ENCODE measurements around the gene SDHB.

The SDHB gene

GRCh38 chr1:16986560-16986959 is 67.3 kb downstream of the SDHB start:
- DNase-seq (ENCODE audit: low spot score) = no peak

DNA sequence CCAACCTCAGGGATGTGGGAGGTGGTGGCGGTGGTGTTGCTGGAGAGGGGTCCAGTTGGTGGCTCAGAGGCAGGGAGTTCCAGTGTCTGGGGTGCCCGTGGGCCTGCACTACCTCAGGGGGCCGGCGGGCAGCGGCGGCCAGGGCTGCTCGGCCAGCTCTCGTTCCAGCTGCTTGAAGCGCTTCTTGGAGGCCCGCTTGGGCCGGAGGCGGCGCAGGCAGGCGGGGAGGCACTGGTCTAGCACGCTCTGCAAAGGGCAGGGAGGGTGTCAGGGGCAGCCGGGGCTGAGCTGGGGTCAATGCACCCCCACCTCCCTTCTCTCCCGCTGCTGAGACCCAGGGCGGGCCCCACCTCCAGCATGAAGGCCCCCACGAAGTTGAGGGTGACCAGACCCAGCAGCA is 67.7 kb downstream of the SDHB start:
- DNase-seq (ENCODE audit: low spot score) = no peak

DNA sequence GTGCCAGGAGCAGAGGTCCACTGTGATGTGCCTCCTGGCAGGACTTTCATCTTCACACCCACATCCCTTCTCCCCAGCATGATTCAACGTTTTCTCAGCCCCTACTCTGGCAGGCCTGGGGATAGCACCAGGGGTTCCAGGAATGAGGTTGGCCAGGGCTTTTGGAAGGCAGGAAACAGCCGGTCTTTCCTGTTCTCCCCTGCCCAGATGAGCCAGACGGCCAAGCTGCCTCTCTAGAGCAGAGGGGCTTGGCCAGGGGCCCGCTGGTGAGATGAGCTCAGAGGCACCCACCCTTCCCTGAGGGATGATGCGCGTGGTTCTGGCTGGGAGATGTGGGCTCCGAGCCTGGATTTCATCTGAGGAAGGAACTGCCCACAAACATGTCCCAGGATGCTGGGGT is 69.1 kb downstream of the SDHB start:
- DNase-seq (ENCODE audit: low spot score) = no peak

DNA sequence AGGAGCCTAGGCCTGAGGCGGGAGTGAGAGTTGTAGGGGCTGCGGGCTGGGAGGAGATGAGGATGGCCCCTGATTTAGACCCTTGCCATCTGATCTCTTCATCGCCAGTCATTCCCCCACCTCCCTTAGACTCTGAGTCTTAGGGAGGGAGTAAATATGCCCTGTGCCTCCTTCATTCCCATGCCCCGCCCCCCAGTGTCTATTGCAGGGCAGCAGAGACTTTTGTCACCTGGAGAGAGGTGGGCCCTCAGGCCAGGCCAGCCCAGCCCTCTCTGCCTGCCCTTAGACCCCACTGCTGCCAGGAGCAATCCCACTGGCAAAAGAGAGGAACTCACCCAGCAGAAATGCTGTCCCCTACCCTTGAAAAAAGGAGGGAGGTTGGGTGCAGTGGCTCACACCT is 70.2 kb downstream of the SDHB start:
- DNase-seq (ENCODE audit: low spot score) = no peak

GRCh38 chr1:16982902-16983301 is 70.9 kb downstream of the SDHB start:
- no peak for DNase-seq (ENCODE audit: low spot score)

- DNase-seq (ENCODE audit: low spot score) = no peak
Measured at GRCh38 chr1:16981269-16981849, 72.5 kb downstream of the SDHB start.

DNA sequence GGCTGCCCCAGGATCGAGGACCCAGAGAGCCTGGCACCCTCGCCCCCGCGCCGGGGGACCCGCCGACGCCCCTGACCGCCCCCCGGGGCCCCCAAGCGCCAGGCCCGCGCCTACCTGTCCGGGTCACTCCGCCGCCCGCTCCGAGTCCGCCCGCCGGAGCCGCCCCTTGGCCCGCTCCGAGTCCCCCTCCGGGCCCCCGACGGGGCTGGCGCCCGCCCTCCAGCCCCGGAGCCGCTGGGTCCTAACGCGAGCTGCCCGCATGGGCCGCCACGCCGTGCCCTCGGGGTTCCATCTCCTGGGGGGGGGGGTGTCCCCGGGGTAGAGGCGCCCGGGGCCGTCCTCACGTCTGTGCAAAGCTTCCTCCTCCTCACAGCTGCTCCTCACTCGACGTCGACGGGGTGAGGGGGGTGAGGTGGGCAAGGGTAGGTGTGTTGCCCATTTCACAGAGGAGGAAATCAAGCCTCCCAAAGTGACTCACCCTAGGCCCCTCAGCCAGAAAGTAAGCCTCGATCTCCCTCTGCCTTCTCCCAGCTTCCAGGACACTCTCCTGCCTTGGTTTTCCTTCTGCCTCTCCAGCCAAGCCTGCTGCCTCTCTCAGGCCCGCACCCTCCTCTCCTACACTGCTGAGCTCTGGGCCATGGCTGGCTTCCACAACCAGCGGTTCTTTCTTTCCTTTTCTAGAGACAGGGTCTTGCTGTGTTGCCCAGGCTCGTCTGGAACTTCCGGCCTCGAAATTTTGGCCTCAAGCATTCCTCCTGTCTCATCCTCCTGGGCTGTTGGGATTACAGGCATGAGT is 73.2 kb downstream of the SDHB start, which contains the start of gene MFAP2:
Gene MFAP2, minus strand, starts transcription at position 148 of the 796 bp plus-strand sequence. CDS start 2,347 bp downstream, outside the sequence.
- peak; percentile 84 for DNase-seq (ENCODE audit: low spot score)

- DNase-seq (ENCODE audit: low spot score) = peak; percentile 62
Measured at GRCh38 chr1:16979475-16980327, 74.1 kb downstream of the SDHB start.

GRCh38 chr1:16978567-16979474 is 75.0 kb downstream of the SDHB start:
- no peak for DNase-seq (ENCODE audit: low spot score)

- no peak for DNase-seq (ENCODE audit: low spot score)
Measured at GRCh38 chr1:16978139-16978538, 75.7 kb downstream of the SDHB start.

GRCh38 chr1:16977377-16977776 is 76.5 kb downstream of the SDHB start:
- no peak for DNase-seq (ENCODE audit: low spot score)

DNA sequence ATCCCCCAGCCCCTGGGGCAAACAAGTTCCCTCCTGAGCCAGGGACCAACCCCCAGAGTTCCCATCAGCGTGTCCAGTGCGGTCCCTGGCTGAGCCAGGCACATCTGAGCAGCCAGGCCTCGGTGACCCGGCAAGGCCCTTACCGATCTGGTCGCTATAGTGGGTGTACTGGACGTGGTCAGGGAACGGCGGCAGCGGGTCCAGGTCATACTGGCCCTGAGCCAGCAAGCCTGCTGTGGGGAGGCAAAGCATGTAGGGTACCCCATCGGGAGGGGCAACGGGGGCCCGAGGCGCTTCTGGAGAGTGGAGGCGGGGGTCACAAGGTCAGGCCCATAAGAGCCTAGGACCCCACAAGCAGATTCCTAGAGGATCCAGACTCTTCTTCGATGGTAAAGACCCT is 76.9 kb downstream of the SDHB start:
- no peak for DNase-seq (ENCODE audit: low spot score)

DNA sequence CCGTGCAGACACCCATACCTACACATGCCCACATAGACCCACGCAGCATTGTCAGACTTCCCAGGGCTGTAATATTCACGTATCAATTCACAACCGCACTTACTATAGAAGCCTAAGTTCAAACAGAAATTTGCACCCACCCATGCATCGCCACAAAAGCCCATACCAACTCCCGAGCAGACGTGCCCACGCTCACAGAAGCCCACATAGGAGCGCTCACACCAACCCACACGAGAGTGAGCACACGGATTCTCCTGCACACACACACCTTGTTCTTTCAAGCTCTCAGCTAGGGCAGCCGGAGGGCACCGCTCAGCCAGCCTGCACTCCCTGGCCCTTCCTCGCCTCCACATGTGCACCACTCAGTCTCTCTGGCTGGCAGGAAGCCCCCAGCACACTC is 78.0 kb downstream of the SDHB start:
- DNase-seq (ENCODE audit: low spot score) = no peak

GRCh38 chr1:16975211-16975610 is 78.6 kb downstream of the SDHB start:
- no peak for DNase-seq (ENCODE audit: low spot score)

DNA sequence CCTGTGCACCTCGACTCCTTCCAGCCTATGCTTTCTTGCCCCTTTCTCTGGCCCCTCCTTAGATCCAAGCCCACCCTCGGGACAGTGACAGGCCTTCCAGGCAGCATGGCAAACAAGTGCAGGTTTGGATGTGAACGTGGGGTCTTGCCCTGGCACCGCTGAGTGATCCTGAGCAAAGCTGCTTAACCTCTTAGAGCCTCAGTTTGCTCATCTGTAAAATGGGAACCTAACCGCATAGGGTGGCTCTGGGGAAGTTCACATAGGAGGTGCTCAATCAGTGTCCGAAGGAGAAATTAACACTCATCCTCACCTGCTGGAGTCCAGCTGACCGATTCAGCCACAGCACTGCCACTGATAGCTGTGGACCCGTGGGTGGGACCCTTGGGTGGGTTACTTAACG is 80.6 kb downstream of the SDHB start:
- DNase-seq (ENCODE audit: low spot score) = no peak

GRCh38 chr1:16972189-16972895 is 81.5 kb downstream of the SDHB start:
- no peak for DNase-seq (ENCODE audit: low spot score)

- no peak for DNase-seq (ENCODE audit: low spot score)
Measured at GRCh38 chr1:16971341-16972188, 82.3 kb downstream of the SDHB start.

DNA sequence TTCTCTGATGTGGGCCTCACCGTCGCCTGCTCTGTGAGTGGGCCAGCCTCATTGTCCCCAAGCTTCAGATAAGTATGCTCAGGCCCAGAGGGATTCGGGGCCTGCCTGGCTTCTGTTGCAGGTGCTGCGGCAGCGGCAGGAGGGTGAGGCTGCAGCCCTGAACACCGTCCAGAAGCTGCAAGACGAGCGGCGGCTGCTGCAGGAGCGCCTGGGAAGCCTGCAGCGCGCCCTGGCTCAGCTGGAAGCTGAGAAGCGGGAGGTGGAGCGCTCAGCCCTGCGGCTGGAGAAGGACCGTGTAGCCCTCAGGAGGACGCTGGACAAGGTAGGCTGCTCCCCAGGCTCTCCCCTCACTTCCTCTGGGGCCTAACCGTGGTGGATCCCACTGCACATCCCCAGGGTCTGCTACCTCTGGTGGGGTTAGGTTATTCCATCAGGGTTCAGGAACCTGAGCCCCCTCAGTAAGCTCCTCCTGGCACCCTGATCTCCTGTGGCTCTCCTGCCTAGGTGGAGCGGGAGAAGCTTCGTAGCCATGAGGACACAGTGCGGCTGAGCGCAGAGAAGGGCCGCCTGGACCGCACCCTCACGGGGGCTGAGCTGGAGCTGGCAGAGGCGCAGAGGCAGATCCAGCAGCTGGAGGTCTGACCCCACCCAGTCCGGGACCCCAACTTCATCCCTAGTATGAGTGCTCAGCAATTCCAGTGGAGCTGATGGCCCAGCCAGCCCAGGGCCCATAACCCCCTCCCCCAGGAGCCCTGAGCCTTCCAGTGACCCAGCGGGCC is 83.5 kb downstream of the SDHB start:
- DNase-seq (ENCODE audit: low spot score) = no peak

DNA sequence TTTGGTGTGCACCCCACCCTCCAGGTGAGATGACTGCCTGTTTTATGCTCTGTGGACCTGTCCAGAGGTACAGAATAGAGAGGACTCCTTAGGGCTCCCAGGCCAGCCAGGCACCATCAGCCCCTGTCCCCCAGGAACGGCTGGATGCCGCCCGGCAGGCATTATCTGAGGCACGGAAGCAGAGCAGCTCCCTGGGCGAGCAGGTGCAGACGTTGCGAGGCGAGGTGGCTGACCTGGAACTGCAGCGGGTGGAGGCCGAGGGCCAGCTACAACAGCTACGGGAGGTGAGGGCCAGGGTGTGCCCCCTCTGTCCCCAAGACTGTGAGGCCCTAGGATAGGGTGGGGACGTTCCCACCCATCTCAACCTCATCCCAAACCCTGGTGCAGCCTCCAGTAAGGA is 84.2 kb downstream of the SDHB start:
- DNase-seq (ENCODE audit: low spot score) = no peak
